Bronchial epithelial cell (primary cell): Measurements from ENCODE around the gene SKOR2. TPM values are rescaled to one million over a fixed set of nuclear protein-coding genes. Genes with fewer than 3 reads are reported as not detected.

Experiments
- DNase-seq: peaks from one replicate; pipeline ENCODE4 v3.0.0-alpha.2; 2010; ENCODE audit warnings: low read depth
- FAIRE-seq: peaks from 2 replicates; lab custom pipeline; 2011; peaks lifted over from hg19 to GRCh38; lab: Jason Lieb, UNC
- H3K27me3 ChIP-seq: 2 replicates; pipeline ENCODE4 v1.5.1; 2011; ENCODE audit warnings: low read length; ENCODE audit not compliant: control insufficient read depth, insufficient read depth
- H3K36me3 ChIP-seq: 2 replicates; pipeline ENCODE4 v1.5.1; 2011; ENCODE audit warnings: low read length; ENCODE audit not compliant: control insufficient read depth, insufficient read depth
- H3K4me3 ChIP-seq: 2 replicates; pipeline ENCODE4 v1.5.1; 2011; ENCODE audit warnings: mild to moderate bottlenecking, low read depth, low read length, control low read depth
- total RNA-seq: library from RNA; depleted of rRNA; stranded (reverse); fragments of >200 nt; gene quantifications from 2 replicates; pipeline ENCODE4 v1.2.1, GENCODE V29; 2014
- TF ChIP-seq, protein P1 (sequence below): IDR thresholded peaks from 2 replicates; pipeline ENCODE4 v1.5.1; 2011; ENCODE audit warnings: mild to moderate bottlenecking, moderate library complexity, low read length, control low read depth, inconsistent platforms; ENCODE audit not compliant: insufficient read depth, severe bottlenecking

The SKOR2 gene
- total RNA-seq, 1 donor from 2014 or later, result not detected

DNA sequence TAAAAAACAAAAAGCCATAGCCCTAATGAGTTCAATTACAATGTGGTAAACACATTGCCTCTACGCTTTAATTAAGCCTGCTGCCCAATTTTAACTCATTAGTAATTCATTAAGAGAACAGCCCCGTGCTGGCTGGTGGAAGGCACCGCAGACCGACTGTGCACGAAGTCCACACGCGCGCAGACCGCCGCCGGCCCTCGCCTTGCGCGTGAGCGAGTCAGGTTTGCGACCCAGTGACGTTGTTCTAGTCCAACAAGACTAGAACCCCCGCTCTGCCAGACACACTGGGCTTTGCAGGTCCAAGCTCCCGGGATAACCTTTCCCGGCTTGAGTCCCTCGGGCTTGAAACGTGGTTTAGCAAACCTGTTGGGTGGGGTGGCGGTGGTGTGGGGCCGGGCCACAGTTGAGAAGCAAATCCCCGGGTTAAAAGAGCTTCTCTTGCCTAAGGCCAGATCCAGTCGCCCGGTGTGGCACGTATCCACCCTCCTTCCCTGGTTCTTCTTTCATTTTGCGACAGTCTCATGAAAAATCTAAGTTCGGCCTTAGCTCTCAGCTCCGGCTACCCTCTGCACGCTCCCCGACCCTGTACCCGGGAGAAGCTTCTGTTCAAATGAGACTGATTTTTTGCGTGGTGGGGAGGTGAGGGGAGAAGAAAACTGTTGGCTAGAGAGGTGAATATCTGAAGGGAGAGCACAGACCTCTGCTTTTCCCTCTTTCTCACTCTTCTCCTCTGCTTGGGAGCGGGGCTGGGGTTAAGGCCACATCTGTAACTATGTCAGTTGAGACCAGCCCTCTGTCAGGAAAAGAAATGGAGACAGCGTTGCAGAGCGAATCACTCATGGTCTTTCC, 11.1 kb upstream of the SKOR2 start:
- peaks cover 29% of the 10 kb centered on the region for H3K27me3 ChIP-seq
- no peak overlapping the region for H3K4me3 ChIP-seq
- no peaks in the 10 kb centered on the region for H3K36me3 ChIP-seq
- no peak for DNase-seq
- TF ChIP-seq, protein P1, sequence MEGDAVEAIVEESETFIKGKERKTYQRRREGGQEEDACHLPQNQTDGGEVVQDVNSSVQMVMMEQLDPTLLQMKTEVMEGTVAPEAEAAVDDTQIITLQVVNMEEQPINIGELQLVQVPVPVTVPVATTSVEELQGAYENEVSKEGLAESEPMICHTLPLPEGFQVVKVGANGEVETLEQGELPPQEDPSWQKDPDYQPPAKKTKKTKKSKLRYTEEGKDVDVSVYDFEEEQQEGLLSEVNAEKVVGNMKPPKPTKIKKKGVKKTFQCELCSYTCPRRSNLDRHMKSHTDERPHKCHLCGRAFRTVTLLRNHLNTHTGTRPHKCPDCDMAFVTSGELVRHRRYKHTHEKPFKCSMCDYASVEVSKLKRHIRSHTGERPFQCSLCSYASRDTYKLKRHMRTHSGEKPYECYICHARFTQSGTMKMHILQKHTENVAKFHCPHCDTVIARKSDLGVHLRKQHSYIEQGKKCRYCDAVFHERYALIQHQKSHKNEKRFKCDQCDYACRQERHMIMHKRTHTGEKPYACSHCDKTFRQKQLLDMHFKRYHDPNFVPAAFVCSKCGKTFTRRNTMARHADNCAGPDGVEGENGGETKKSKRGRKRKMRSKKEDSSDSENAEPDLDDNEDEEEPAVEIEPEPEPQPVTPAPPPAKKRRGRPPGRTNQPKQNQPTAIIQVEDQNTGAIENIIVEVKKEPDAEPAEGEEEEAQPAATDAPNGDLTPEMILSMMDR, result no peak
- no peak for FAIRE-seq

DNA sequence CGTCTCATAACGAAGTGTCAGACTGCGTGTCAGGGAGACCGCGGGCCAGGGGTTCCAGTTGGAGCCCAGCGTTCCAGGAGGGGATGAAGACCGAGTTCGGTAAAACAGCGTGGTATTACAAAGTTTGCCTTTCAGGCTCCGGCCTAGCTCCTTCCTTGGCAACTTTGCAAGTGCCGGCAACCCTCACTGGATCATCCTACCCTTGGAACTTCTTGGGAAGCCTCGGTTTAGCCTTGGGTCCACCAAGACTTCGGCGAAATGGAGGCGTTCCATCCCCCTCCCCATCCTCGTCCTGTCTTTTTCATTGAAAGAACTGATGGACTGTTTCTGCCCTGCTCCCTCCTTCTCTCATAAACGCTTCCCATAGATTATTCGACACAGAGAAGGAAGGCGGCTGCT, 10.4 kb upstream of the SKOR2 start:
- H3K27me3 ChIP-seq, result peaks cover 29% of the 10 kb centered on the region
- DNase-seq, result no peak
- H3K4me3 ChIP-seq, result no peak overlapping the region
- FAIRE-seq, result no peak
- no peaks in the 10 kb centered on the region for H3K36me3 ChIP-seq
- TF ChIP-seq, protein P1, result no peak

DNA sequence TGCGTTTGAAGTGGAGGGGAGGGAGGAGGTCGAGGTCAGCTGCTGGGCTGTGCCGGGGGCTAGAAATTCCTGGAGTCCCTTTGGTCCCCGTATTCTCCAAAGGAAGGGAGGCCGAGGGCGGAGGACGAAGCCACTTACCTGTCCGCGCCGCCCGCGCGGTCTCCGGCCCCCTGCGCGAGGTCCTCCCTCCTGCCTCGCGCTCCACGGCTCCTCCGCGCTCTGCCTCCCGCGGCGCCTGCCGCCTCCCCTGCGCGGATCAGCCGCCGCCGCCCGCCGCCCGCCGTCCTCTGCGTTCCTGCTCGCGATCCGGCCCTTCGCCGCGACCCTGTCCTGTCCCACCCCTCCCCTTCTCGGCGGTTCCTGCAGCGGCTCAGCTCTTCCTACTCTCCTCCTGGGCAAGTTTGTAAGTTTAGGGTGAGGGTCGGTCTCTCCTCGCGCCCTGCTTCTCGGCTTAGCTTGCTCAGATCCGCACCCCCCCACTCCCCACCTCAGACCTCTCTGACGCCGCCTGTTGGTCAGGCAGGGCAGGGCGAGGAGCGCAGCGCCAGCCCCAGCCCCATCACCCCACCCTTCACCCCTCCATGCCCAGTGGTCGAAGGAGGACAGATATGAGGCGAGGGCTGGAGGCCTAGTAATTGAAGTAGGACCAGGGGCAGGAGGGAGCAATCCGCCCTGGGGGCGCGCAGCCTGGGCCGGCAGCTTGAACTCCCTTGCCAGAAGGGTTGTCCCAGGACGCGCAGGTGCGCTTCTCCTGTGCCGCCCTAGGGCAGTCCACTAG, 9.7 kb upstream of the SKOR2 start:
- no peak overlapping the region for H3K4me3 ChIP-seq
- H3K36me3 ChIP-seq, result no peaks in the 10 kb centered on the region
- no peak for FAIRE-seq
- H3K27me3 ChIP-seq, result peaks cover 29% of the 10 kb centered on the region
- TF ChIP-seq, protein P1, result no peak
- no peak for DNase-seq

DNA sequence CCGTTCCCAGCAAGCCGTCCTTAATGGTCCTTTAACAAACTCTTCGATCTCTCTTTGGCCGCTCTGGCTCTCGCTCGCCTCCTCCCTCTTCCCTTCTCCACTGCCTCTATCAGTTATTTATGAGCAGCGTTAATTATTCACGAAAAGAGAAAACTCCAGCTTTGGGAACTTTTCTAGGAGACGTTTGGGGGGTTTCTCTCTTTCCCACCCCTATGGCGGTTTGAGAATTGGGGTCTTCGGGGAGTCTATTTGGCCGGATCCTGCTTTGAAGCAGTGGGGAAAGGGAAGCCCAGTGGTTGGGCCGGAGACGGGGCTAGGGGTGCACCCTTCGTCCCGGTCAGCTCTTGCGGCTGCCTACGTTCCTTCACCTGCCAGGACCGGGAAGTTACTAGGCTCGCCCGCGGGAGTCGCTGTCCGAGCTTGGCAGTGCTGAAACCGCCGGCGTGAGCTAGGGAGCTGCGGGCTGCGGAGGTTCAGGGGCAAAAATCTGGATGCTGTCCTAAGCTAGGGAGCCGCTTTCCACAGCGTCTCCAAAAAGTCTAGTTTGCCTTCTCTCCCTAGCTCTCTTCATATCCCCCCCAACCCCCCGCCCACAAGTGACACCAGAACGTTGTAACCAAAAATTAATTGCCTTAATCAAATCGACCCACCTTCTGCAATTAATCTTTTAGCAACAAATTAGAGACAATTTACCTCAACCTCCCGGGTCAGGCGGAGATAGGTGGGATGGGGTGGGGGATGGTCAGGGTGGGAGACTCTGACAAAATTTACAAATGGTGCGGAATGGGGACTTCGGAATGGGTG, 8.9 kb upstream of the SKOR2 start:
- Histone ChIP-seq H3K27me3 (peaks cover 30% of the 10 kb centered on the region), H3K36me3 (no peaks in the 10 kb centered on the region), H3K4me3 (no peak overlapping the region)
- TF ChIP-seq, protein P1, result no peak
- FAIRE-seq, result no peak
- peak; percentile 20 for DNase-seq

DNA sequence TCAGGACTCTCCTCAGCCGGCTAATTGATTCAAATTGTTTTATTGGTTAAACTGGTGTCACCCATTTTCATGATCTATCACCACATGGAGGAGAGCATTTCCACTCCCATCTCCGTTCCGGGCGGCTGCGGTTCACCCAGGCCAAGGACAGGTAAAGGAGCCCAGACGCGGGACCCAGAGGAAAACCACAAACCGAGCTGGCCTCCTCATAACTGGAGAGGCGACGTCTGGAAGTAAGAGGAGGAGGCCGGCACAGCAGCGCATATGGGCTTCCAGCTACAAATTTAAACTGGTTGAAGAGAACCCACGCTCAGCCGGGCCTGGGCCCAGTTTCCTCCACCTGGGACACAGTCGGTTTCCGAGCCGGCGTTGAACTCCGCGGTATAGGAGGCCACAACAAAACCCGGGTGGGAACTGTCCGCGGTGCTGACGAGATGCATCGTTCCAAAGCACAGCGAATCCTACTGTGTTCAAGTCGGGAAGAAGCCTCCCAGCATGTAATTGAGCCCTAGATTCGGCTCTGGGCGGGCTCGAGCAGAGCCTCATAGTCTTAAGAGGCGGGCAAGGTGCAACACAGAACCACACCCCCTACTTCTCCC, 3.0 kb upstream of the SKOR2 start:
- TF ChIP-seq, protein P1, result no peak
- Histone ChIP-seq H3K4me3 (no peak overlapping the region), H3K27me3 (peaks cover 34% of the 10 kb centered on the region), H3K36me3 (no peaks in the 10 kb centered on the region)
- DNase-seq (peak; percentile 12), FAIRE-seq (no peak)
